LNCAP (cell line): ENCODE results near the gene VSIG10L.

Experiments used
- CTCF ChIP-seq: fragments of 450-650 bp; IDR thresholded peaks from 2 replicates; pipeline ENCODE4 v1.5.1; 2017; ENCODE audit warnings: mild to moderate bottlenecking

VSIG10L gene

GRCh38 chr19:51317376-51317775 is 24.6 kb downstream of the VSIG10L start:
- no peak for TF ChIP-seq CTCF

GRCh38 chr19:51316688-51317087 is 25.3 kb downstream of the VSIG10L start:
- no peak for TF ChIP-seq CTCF

GRCh38 chr19:51311351-51312257 is 30.3 kb downstream of the VSIG10L start, which contains the start of gene IGLON5:
TSS of gene IGLON5 (plus strand) at chr19:51311644. CDS start at chr19:51311848, 204 bp downstream.
- no peak for TF ChIP-seq CTCF

- no peak for TF ChIP-seq CTCF
These were observed 36.5 kb downstream of the VSIG10L start for GRCh38 chr19:51305479-51305878.

- no peak for TF ChIP-seq CTCF
These were observed 40.7 kb downstream of the VSIG10L start for GRCh38 chr19:51301266-51301665.

GRCh38 chr19:51297406-51297805 is 44.5 kb downstream of the VSIG10L start:
- TF ChIP-seq CTCF: no peak

- no peak; the same call in 1 of the 2 replicates for TF ChIP-seq CTCF
These were observed 45.4 kb downstream of the VSIG10L start for GRCh38 chr19:51296336-51297093.
